IMR-90 (cell line): ENCODE results near the gene SRPK2. TPM values are rescaled to one million over a fixed set of nuclear protein-coding genes. Genes with fewer than 3 reads are reported as not detected.

ENCODE experiments used
- ATAC-seq: fragments of 200-7000 bp; cut with Tn5 transposase; 2 replicates; pipeline ENCODE4 v1.9.1; 2020; ENCODE audit warnings: low read depth, mild to moderate bottlenecking, moderate library complexity
- BruUV-seq: library from RNA; stranded (reverse); fragments of 400-500 nt; replicated peaks from 2 replicates; lab custom pipeline; 2021; lab: Mats Ljungman, UMichigan
- CTCF ChIA-PET: fragments of 300-600 bp; formaldehyde crosslinking; extraction: SDS; loops from one replicate; lab custom pipeline; 2021; ENCODE audit warnings: antibody characterized with exemption; lab: Yijun Ruan, JAX
- POLR2A ChIA-PET: fragments of 300-600 bp; sonication (Branson Sonifier 250); formaldehyde crosslinking; loops from one replicate; lab custom pipeline; 2022; ENCODE audit warnings: antibody characterized with exemption; ENCODE audit not compliant: unreplicated experiment; lab: Charles Lee
- DNase-seq: peaks from one replicate; pipeline ENCODE4 v3.0.0; 2013
- H2AFZ ChIP-seq: replicated peaks from 2 replicates; pipeline ENCODE3; 2013; ENCODE audit warnings: low read length, mild to moderate bottlenecking; ENCODE audit not compliant: poor library complexity
- H2AK5ac ChIP-seq: 2 replicates; pipeline ENCODE4 v1.6.1; 2013; ENCODE audit warnings: low read depth, low read length, inconsistent platforms
- H2AK9ac ChIP-seq: replicated peaks from 2 replicates; pipeline ENCODE3; 2013; ENCODE audit warnings: mild to moderate bottlenecking, low read depth, low read length, moderate library complexity; ENCODE audit not compliant: poor library complexity
- H2BK120ac ChIP-seq: 2 replicates; pipeline ENCODE4 v1.6.1; 2013; ENCODE audit warnings: low read depth, low read length, inconsistent platforms
- H2BK15ac ChIP-seq: 3 replicates; pipeline ENCODE4 v1.6.1; 2013; ENCODE audit warnings: low read depth, low read length, inconsistent platforms
- H2BK20ac ChIP-seq: 2 replicates; pipeline ENCODE4 v1.6.1; 2013; ENCODE audit warnings: low read depth, mild to moderate bottlenecking, inconsistent platforms, low read length, moderate library complexity
- H2BK5ac ChIP-seq: 2 replicates; pipeline ENCODE4 v1.6.1; 2013; ENCODE audit warnings: mild to moderate bottlenecking, low read depth, low read length, inconsistent platforms; ENCODE audit not compliant: poor library complexity, severe bottlenecking
- H3K14ac ChIP-seq: replicated peaks from 2 replicates; pipeline ENCODE4 v1.6.1; 2013; ENCODE audit warnings: low read depth, low read length, inconsistent platforms
- H3K18ac ChIP-seq: 2 replicates; pipeline ENCODE4 v1.6.1; 2013; ENCODE audit warnings: low read depth, low read length, control low read depth
- H3K23ac ChIP-seq: 2 replicates; pipeline ENCODE4 v1.6.1; 2013; ENCODE audit warnings: low read depth, low read length, inconsistent platforms
- H3K27ac ChIP-seq: 2 replicates; pipeline ENCODE4 v1.5.1; 2013; ENCODE audit warnings: mild to moderate bottlenecking, control low read depth, low read length; ENCODE audit not compliant: insufficient read depth
- H3K27me3 ChIP-seq: 2 replicates; pipeline ENCODE4 v1.6.1; 2013; ENCODE audit warnings: low read length; ENCODE audit not compliant: control insufficient read depth, insufficient read depth
- H3K36me3 ChIP-seq: 2 replicates; pipeline ENCODE4 v1.6.1; 2013; ENCODE audit warnings: low read length, mixed read lengths; ENCODE audit not compliant: control insufficient read depth, insufficient read depth
- H3K4ac ChIP-seq: 2 replicates; pipeline ENCODE4 v1.6.1; 2013; ENCODE audit warnings: low read depth, low read length, inconsistent platforms
- H3K4me1 ChIP-seq: 2 replicates; pipeline ENCODE4 v1.6.1; 2013; ENCODE audit warnings: low read length, mixed read lengths; ENCODE audit not compliant: control insufficient read depth, insufficient read depth
- H3K4me2 ChIP-seq: 2 replicates; pipeline ENCODE4 v1.6.1; 2013; ENCODE audit warnings: low read depth, mild to moderate bottlenecking, control low read depth, low read length, moderate library complexity
- H3K4me3 ChIP-seq: 2 replicates; pipeline ENCODE4 v1.5.1; 2013; ENCODE audit warnings: low read depth, mild to moderate bottlenecking, control low read depth, low read length, moderate library complexity; ENCODE audit not compliant: insufficient read depth
- H3K56ac ChIP-seq: 2 replicates; pipeline ENCODE4 v1.6.1; 2013; ENCODE audit warnings: low read length, inconsistent platforms; ENCODE audit not compliant: insufficient read depth; ENCODE audit errors: extremely low read depth
- H3K79me1 ChIP-seq, 2 experiments: 2 replicates each; pipeline ENCODE4 v1.6.1; 2013; ENCODE audit warnings: low read length in 2 of 2, inconsistent platforms in 1 of 2, low read depth in 1 of 2
- H3K9ac ChIP-seq: 2 replicates; pipeline ENCODE4 v1.6.1; 2013; ENCODE audit warnings: low read depth, low read length, control low read depth
- H3K9me1 ChIP-seq: 2 replicates; pipeline ENCODE4 v1.6.1; 2013; ENCODE audit warnings: low read length, inconsistent platforms; ENCODE audit not compliant: insufficient read depth
- H3K9me3 ChIP-seq: 2 replicates; pipeline ENCODE4 v1.6.1; 2013; ENCODE audit warnings: low read length; ENCODE audit not compliant: control insufficient read depth, insufficient read depth
- H4K20me1 ChIP-seq: 2 replicates; pipeline ENCODE4 v1.6.1; 2013; ENCODE audit warnings: low read length, inconsistent platforms; ENCODE audit not compliant: insufficient read depth
- H4K5ac ChIP-seq: 2 replicates; pipeline ENCODE4 v1.6.1; 2013; ENCODE audit warnings: mild to moderate bottlenecking, low read depth, low read length, control low read depth
- H4K8ac ChIP-seq, 2 experiments: 2 replicates each; pipeline ENCODE4 v1.6.1; 2013; ENCODE audit warnings: low read depth in 2 of 2, low read length in 2 of 2, control low read depth in 1 of 2, inconsistent platforms in 1 of 2
- H4K91ac ChIP-seq: 2 replicates; pipeline ENCODE4 v1.6.1; 2013; ENCODE audit warnings: low read depth, low read length, inconsistent platforms; ENCODE audit not compliant: insufficient read depth
- CHD1 ChIP-seq: IDR thresholded peaks from 2 replicates; pipeline ENCODE4 v1.6.1; 2012; ENCODE audit warnings: low read depth, low read length, improper control_type of control experiment
- FOS ChIP-seq: fragments of 150-350 bp; IDR thresholded peaks from 2 replicates; pipeline ENCODE4 v1.6.1; 2016; ENCODE audit warnings: low read depth, low read length
- MAZ ChIP-seq: IDR thresholded peaks from 2 replicates; pipeline ENCODE4 v1.6.1; 2012; ENCODE audit warnings: low read depth, mild to moderate bottlenecking, low read length, improper control_type of control experiment, moderate library complexity, borderline replicate concordance
- MXI1 ChIP-seq: IDR thresholded peaks from 2 replicates; pipeline ENCODE4 v1.6.1; 2012; ENCODE audit warnings: low read depth, mild to moderate bottlenecking, low read length, moderate library complexity, borderline replicate concordance
- SMC3 ChIP-seq: fragments of 150-350 bp; IDR thresholded peaks from 2 replicates; pipeline ENCODE4 v1.6.1; 2016; ENCODE audit warnings: low read depth, mild to moderate bottlenecking, antibody characterized with exemption, low read length, moderate library complexity
- WGBS, 2 experiments: methylation state at CpG; one replicate each; pipeline versions ENCODE4 v1.1.5 to v1.1.7; 2013; ENCODE audit warnings: missing lambda C conversion rate in 2 of 2; ENCODE audit not compliant: insufficient read length in 1 of 2; ENCODE audit errors: extremely low coverage in 2 of 2; 5-methylcytosine and 5-hydroxymethylcytosine counted together
- dilution Hi-C: fragments of 300-500 bp; cut with HindIII; formaldehyde crosslinking; loops from one replicate; pipeline ENCODE4 v1.14.3; 2018; ENCODE audit warnings: low sequenced_read_pairs; ENCODE audit not compliant: unreplicated experiment
- in situ Hi-C: fragments of 300-500 bp; cut with MboI; formaldehyde crosslinking; loops from 3 replicates; pipeline ENCODE4 v1.14.3; 2019; ENCODE audit warnings: low sequenced_read_pairs, inconsistent platforms, mixed read lengths
- intact Hi-C: fragments of 100-400 bp; cut with micrococcal nuclease; formaldehyde crosslinking; loops from 2 replicates; pipeline ENCODE4 v1.10.0; 2022
- polyA plus RNA-seq, 3 experiments: library from polyadenylated mRNA; depleted of rRNA; stranded (reverse); fragments of >200 nt; gene quantifications; 2 replicates each; pipeline ENCODE4 v1.2.3, GENCODE V29; 2012; ENCODE audit warnings: low replicate concordance in 1 of 3
- total RNA-seq: library from RNA; depleted of rRNA; stranded (reverse); fragments of >200 nt; gene quantifications from 2 replicates; pipeline ENCODE4 v1.2.3, GENCODE V29; 2012
- TF ChIP-seq, protein P1 (sequence below): fragments of 150-350 bp; IDR thresholded peaks from 2 replicates; pipeline ENCODE4 v1.6.1; 2016; ENCODE audit warnings: low read depth, mild to moderate bottlenecking, low read length, moderate library complexity, borderline replicate concordance

The SRPK2 gene
- total and polyA plus RNA-seq, 2 of the 4 experiments (the other 2 are of a cell fraction), result 13.2 to 33.0 TPM

DNA sequence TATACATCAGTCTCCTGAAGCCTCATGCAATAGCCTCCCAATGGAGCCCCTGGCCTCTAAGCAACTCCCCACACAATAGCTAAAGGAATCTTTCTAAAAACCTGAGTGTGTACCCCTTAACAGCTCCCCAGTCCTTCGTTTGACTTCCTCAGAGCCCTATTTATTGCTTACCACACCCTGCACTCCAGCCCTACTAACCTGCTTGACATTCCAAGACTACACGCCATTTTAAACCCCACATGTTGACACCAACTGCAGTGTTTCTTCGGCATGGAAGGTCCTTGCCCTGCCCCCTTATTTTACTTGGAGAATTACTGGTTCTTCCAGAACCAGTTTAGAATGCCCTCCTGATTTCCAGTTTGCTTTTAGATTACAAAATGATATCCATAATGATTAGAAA lies 10.8 kb downstream of the SRPK2 start:
- H2BK120ac ChIP-seq, result no peak overlapping the region
- H4K20me1 ChIP-seq, result peaks cover 63% of the 10 kb centered on the region
- peaks cover 3% of the 10 kb centered on the region for H3K9me1 ChIP-seq
- no peak overlapping the region for H4K91ac ChIP-seq
- H3K27me3 ChIP-seq, result no peaks in the 10 kb centered on the region
- no peak overlapping the region for H2AFZ ChIP-seq
- peaks cover 26 to 75% of the 10 kb centered on the region in 2 experiments for H3K79me1 ChIP-seq
- H2AK5ac ChIP-seq, result no peak overlapping the region
- POLR2A ChIA-PET, result no interaction called here
- H3K56ac ChIP-seq, result no peak overlapping the region
- H2BK20ac ChIP-seq, result no peak overlapping the region
- no peak overlapping the region for H2AK9ac ChIP-seq
- H3K9ac ChIP-seq, result no peak overlapping the region
- 63% methylated on average over 2 of the region's 3 CpGs; no CpG with 5 or more reads in 1 of the 2 experiments for WGBS, 2 experiments
- no peak overlapping the region for H3K18ac ChIP-seq
- H3K36me3 ChIP-seq, result no peaks in the 10 kb centered on the region
- no peak overlapping the region for H3K4me2 ChIP-seq
- H3K4me1 ChIP-seq, result no peaks in the 10 kb centered on the region; the same call in 1 of the 2 replicates
- H4K8ac ChIP-seq, result no peak overlapping the region
- in situ Hi-C loops (no loop called here), intact Hi-C loops (no loop called here), dilution Hi-C loops (no loop called here)
- DNase-seq, result no peak
- H2BK5ac ChIP-seq, result no peak overlapping the region
- no peak for ATAC-seq
- TF ChIP-seq MAZ (no peak), SMC3 (no peak), CHD1 (no peak), FOS (no peak), MXI1 (no peak)
- TF ChIP-seq, protein P1, sequence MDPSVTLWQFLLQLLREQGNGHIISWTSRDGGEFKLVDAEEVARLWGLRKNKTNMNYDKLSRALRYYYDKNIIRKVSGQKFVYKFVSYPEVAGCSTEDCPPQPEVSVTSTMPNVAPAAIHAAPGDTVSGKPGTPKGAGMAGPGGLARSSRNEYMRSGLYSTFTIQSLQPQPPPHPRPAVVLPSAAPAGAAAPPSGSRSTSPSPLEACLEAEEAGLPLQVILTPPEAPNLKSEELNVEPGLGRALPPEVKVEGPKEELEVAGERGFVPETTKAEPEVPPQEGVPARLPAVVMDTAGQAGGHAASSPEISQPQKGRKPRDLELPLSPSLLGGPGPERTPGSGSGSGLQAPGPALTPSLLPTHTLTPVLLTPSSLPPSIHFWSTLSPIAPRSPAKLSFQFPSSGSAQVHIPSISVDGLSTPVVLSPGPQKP, result no peak
- H3K9me3 ChIP-seq, result no peaks in the 10 kb centered on the region
- H2BK15ac ChIP-seq, result no peak overlapping the region
- no TSS peak for BruUV-seq
- H3K27ac ChIP-seq, result no peak overlapping the region
- no peak overlapping the region for H3K4me3 ChIP-seq
- H3K4ac ChIP-seq, result no peak overlapping the region
- no peak overlapping the region for H4K5ac ChIP-seq
- H3K14ac ChIP-seq, result no peak overlapping the region
- CTCF ChIA-PET, result no interaction called here
- H3K23ac ChIP-seq, result no peak overlapping the region
